GM12878 (cell line): ENCODE measurements around the gene COL26A1.

Experiments
- ATF2 ChIP-seq: IDR thresholded peaks from 2 replicates; pipeline ENCODE4 v1.6.1; 2012; ENCODE audit warnings: low read length, inconsistent platforms
- BRCA1 ChIP-seq: IDR thresholded peaks from 2 replicates; pipeline ENCODE4 v1.6.1; 2011; ENCODE audit warnings: low read depth, low read length, improper control_type of control experiment
- EP300 ChIP-seq, 2 experiments: fragments of 150-350 bp in 1 of 2; IDR thresholded peaks; 2 replicates each; pipeline ENCODE4 v1.6.1; 2011 to 2012; ENCODE audit warnings: low read depth in 2 of 2, low read length in 2 of 2, borderline replicate concordance in 1 of 2, improper control_type of control experiment in 1 of 2, inconsistent platforms in 1 of 2; ENCODE audit not compliant: control insufficient read depth in 1 of 2
- IKZF2 ChIP-seq, 2 experiments: fragments of 450-650 bp; IDR thresholded peaks; 2 replicates each; pipeline ENCODE4 v1.6.1; 2017; ENCODE audit warnings: mild to moderate bottlenecking in 2 of 2, moderate library complexity in 2 of 2
- POLR2AphosphoS2 ChIP-seq: IDR thresholded peaks from 2 replicates; pipeline ENCODE4 v1.6.1; 2011; ENCODE audit warnings: low read depth, mild to moderate bottlenecking, low read length, improper control_type of control experiment, moderate library complexity

GRCh38 chr7:101391991-101392390 is 29.3 kb downstream of the COL26A1 start:
- TF ChIP-seq POLR2AphosphoS2 (no peak), BRCA1 (no peak), EP300 (IDR thresholded peaks at IDR 0.05; ENCODE audit: borderline replicate concordance in 1 of 2, control insufficient read depth in 1 of 2, low read depth in 2 of 2, low read length in 2 of 2) (no peak), ATF2 (no peak), IKZF2 (IDR thresholded peaks at IDR 0.05) (no peak)
